HEK293T (cell line): ENCODE data around the gene GNA12.

ENCODE experiments used
- BHLHE40 ChIP-seq: fragments of 450-650 bp; IDR thresholded peaks from 2 replicates; pipeline ENCODE4 v1.6.1; 2016; ENCODE audit warnings: mild to moderate bottlenecking, moderate library complexity, borderline replicate concordance
- CTBP1 ChIP-seq: fragments of 450-650 bp; IDR thresholded peaks from 2 replicates; pipeline ENCODE4 v1.6.1; 2016; ENCODE audit warnings: borderline replicate concordance
- LEF1 ChIP-seq: fragments of 450-650 bp; IDR thresholded peaks from 2 replicates; pipeline ENCODE4 v1.6.1; 2017; ENCODE audit warnings: mild to moderate bottlenecking, borderline replicate concordance
- SUZ12 ChIP-seq: fragments of 450-650 bp; IDR thresholded peaks from 2 replicates; pipeline ENCODE4 v1.6.1; 2016; ENCODE audit warnings: mild to moderate bottlenecking
- TARDBP ChIP-seq: fragments of 450-650 bp; IDR thresholded peaks from 2 replicates; pipeline ENCODE4 v1.6.1; 2016
- ZNF384 ChIP-seq: fragments of 450-650 bp; IDR thresholded peaks from 2 replicates; pipeline ENCODE4 v1.6.1; 2016
- TF ChIP-seq, protein P1 (sequence below): fragments of 450-650 bp; IDR thresholded peaks from 2 replicates; pipeline ENCODE4 v1.6.1; 2016

DNA sequence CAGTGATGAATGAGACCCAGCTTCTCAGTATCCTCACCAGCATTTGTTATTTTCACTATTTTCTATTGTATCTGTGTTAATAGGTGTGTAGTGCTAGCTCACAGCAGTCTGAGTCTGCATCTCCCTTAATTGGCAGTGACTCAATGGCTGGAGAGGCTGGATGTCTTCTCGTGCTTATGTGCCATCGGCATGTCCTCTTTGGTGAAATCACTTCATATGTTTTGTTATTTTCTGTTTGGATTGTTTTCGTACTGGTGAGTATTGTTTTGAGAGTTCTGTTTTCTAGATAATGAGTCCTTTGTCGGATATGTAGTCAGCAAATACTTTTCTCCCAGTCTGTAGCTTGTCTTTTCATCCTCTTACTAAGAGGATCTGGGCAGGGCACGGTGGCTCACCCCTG is 90.0 kb downstream of the GNA12 start:
- TF ChIP-seq BHLHE40 (no peak), ZNF384 (no peak), SUZ12 (no peak), LEF1 (no peak), TARDBP (no peak), CTBP1 (no peak)
- TF ChIP-seq, protein P1, sequence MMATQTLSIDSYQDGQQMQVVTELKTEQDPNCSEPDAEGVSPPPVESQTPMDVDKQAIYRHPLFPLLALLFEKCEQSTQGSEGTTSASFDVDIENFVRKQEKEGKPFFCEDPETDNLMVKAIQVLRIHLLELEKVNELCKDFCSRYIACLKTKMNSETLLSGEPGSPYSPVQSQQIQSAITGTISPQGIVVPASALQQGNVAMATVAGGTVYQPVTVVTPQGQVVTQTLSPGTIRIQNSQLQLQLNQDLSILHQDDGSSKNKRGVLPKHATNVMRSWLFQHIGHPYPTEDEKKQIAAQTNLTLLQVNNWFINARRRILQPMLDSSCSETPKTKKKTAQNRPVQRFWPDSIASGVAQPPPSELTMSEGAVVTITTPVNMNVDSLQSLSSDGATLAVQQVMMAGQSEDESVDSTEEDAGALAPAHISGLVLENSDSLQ: no peak
